Loucy (cell line): Measurements from ENCODE around the gene PRSS56.

Experiments used
- H2AFZ ChIP-seq: fragments of 200-600 bp; sonication (generic); 2 replicates; pipeline ENCODE4 v1.6.0; 2016; ENCODE audit warnings: antibody characterized with exemption, mild to moderate bottlenecking, low read length, moderate library complexity
- H3F3A ChIP-seq: fragments of 200-600 bp; 2 replicates; pipeline ENCODE4 v1.6.0; 2016; ENCODE audit warnings: antibody characterized with exemption, low read depth, mild to moderate bottlenecking
- H3K27me3 ChIP-seq: fragments of 200-600 bp; sonication (generic); 2 replicates; pipeline ENCODE4 v1.6.1; 2014; ENCODE audit warnings: low read length, mild to moderate bottlenecking; ENCODE audit not compliant: insufficient read depth, poor library complexity, severe bottlenecking
- H3K36me3 ChIP-seq: fragments of 200-600 bp; sonication (generic); 2 replicates; pipeline ENCODE4 v1.6.1; 2016; ENCODE audit warnings: low read length; ENCODE audit not compliant: insufficient read depth
- H3K4me1 ChIP-seq: fragments of 200-600 bp; sonication (generic); 2 replicates; pipeline ENCODE4 v1.5.1; 2014; ENCODE audit warnings: low read length, mild to moderate bottlenecking; ENCODE audit not compliant: insufficient read depth, poor library complexity, severe bottlenecking
- H3K4me2 ChIP-seq: fragments of 200-600 bp; sonication (generic); 2 replicates; pipeline ENCODE4 v1.6.0; 2014; ENCODE audit warnings: antibody characterized with exemption, low read length, low read depth, mild to moderate bottlenecking; ENCODE audit not compliant: poor library complexity, severe bottlenecking
- H3K4me3 ChIP-seq: fragments of 200-600 bp; sonication (generic); 2 replicates; pipeline ENCODE4 v1.5.1; 2014; ENCODE audit warnings: low read length, mild to moderate bottlenecking, mixed read lengths; ENCODE audit not compliant: poor library complexity, severe bottlenecking
- H3K79me2 ChIP-seq: fragments of 200-600 bp; sonication (generic); 2 replicates; pipeline ENCODE4 v1.6.1; 2014; ENCODE audit warnings: low read length; ENCODE audit not compliant: insufficient read depth
- H3K9ac ChIP-seq: fragments of 200-600 bp; sonication (generic); 2 replicates; pipeline ENCODE4 v1.6.0; 2014; ENCODE audit warnings: mild to moderate bottlenecking, low read depth, low read length, moderate library complexity; ENCODE audit not compliant: poor library complexity, severe bottlenecking
- H3K9me2 ChIP-seq: fragments of 200-600 bp; sonication (generic); replicated peaks from 2 replicates; pipeline ENCODE4 v1.6.1; 2016; ENCODE audit warnings: low read depth, low read length, mixed read lengths
- H3K9me3 ChIP-seq: fragments of 200-600 bp; sonication (generic); 2 replicates; pipeline ENCODE4 v1.6.1; 2014; ENCODE audit warnings: mild to moderate bottlenecking, antibody characterized with exemption, low read length, low read depth; ENCODE audit not compliant: insufficient read depth
- H4K20me1 ChIP-seq: fragments of 200-600 bp; sonication (generic); 2 replicates; pipeline ENCODE4 v1.6.0; 2014; ENCODE audit warnings: antibody characterized with exemption, low read length, mild to moderate bottlenecking; ENCODE audit not compliant: insufficient read depth, poor library complexity, severe bottlenecking
- CTCF ChIP-seq: fragments of 200-600 bp; sonication (generic); conservative IDR thresholded peaks from 2 replicates; pipeline ENCODE4 v1.5.1; 2014; ENCODE audit warnings: mild to moderate bottlenecking, antibody characterized with exemption, low read length
- EZH2phosphoT487 ChIP-seq: fragments of 200-600 bp; IDR thresholded peaks from 2 replicates; pipeline ENCODE4 v1.6.1; 2018; ENCODE audit warnings: antibody characterized with exemption, mild to moderate bottlenecking, moderate library complexity, borderline replicate concordance

Gene PRSS56

DNA sequence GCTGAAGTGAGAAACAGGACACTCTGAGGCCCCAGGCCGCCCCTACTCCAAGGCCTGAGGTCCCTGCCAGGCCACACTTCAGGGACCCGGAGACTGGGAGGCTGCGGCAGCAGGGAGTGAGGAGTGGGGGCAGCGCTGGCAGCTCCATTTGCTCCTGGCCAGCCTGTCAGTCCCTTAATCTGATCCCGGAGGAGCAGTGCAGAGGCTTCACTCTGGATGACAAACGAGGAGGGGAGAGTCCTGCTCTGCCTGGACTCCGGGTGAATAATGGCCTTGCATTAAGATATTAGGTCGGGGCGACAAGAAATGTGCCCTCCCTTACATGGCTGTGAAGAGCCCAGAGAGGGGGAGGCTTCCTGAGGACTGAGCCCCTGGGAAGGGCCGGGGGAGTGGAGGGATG, 14.3 kb upstream of the PRSS56 start:
- no peaks in the 10 kb centered on the region for H3K36me3 ChIP-seq
- no peak overlapping the region for H3K4me2 ChIP-seq
- H3K9me2 ChIP-seq = no peaks in the 10 kb centered on the region
- H3K79me2 ChIP-seq = no peaks in the 10 kb centered on the region
- H3K4me3 ChIP-seq = no peak overlapping the region
- no peak overlapping the region for H2AFZ ChIP-seq
- no peaks in the 10 kb centered on the region for H3K4me1 ChIP-seq
- no peaks in the 10 kb centered on the region for H3F3A ChIP-seq
- no peaks in the 10 kb centered on the region for H3K27me3 ChIP-seq
- TF ChIP-seq EZH2phosphoT487 = no peak
- no peak for TF ChIP-seq CTCF
- H3K9ac ChIP-seq = no peak overlapping the region
- no peaks in the 10 kb centered on the region for H3K9me3 ChIP-seq
- H4K20me1 ChIP-seq = no peaks in the 10 kb centered on the region

GRCh38 chr2:232506709-232507108, 13.5 kb upstream of the PRSS56 start:
- no peaks in the 10 kb centered on the region for H3K79me2 ChIP-seq
- H3F3A ChIP-seq = no peaks in the 10 kb centered on the region
- H3K9me2 ChIP-seq = no peaks in the 10 kb centered on the region
- no peaks in the 10 kb centered on the region for H3K4me1 ChIP-seq
- TF ChIP-seq EZH2phosphoT487 (no peak), CTCF (no peak)
- H4K20me1 ChIP-seq = no peaks in the 10 kb centered on the region
- no peaks in the 10 kb centered on the region for H3K36me3 ChIP-seq
- H2AFZ ChIP-seq = no peak overlapping the region
- no peak overlapping the region for H3K4me2 ChIP-seq
- H3K9me3 ChIP-seq = no peaks in the 10 kb centered on the region
- no peak overlapping the region for H3K9ac ChIP-seq
- no peak overlapping the region for H3K4me3 ChIP-seq
- H3K27me3 ChIP-seq = no peaks in the 10 kb centered on the region

- H3K79me2 ChIP-seq = no peaks in the 10 kb centered on the region
- H4K20me1 ChIP-seq = no peaks in the 10 kb centered on the region
- H3K4me2 ChIP-seq = no peak overlapping the region
- H3K4me1 ChIP-seq = no peaks in the 10 kb centered on the region
- no peak overlapping the region for H2AFZ ChIP-seq
- H3F3A ChIP-seq = no peaks in the 10 kb centered on the region
- no peak overlapping the region for H3K9ac ChIP-seq
- no peaks in the 10 kb centered on the region for H3K27me3 ChIP-seq
- H3K4me3 ChIP-seq = no peak overlapping the region
- no peaks in the 10 kb centered on the region for H3K36me3 ChIP-seq
- no peaks in the 10 kb centered on the region for H3K9me3 ChIP-seq
- TF ChIP-seq CTCF (no peak), EZH2phosphoT487 (no peak)
- H3K9me2 ChIP-seq = no peaks in the 10 kb centered on the region
Measured at GRCh38 chr2:232508251-232508650, 11.9 kb upstream of the PRSS56 start.
